HEK293T (cell line): Measurements from ENCODE around the gene NEDD9.

Source experiments
- CTCF ChIA-PET: fragments of 350-600 bp; formaldehyde crosslinking; extraction: SDS; loops from one replicate; lab custom pipeline; 2021; ENCODE audit warnings: antibody characterized with exemption, inconsistent platforms; lab: Yijun Ruan, JAX
- POLR2A ChIA-PET: fragments of 350-600 bp; formaldehyde crosslinking; extraction: SDS; loops from one replicate; lab custom pipeline; 2020; ENCODE audit warnings: antibody characterized with exemption, inconsistent platforms; lab: Yijun Ruan, JAX
- DNase-seq: peaks from one replicate; pipeline ENCODE4 v3.0.0; 2012; ENCODE audit warnings: mixed read lengths; ENCODE audit errors: extremely low spot score
- ARNT ChIP-seq: fragments of 450-650 bp; IDR thresholded peaks from 2 replicates; pipeline ENCODE4 v1.6.1; 2017; ENCODE audit warnings: mild to moderate bottlenecking
- BHLHE40 ChIP-seq: fragments of 450-650 bp; IDR thresholded peaks from 2 replicates; pipeline ENCODE4 v1.6.1; 2016; ENCODE audit warnings: mild to moderate bottlenecking, moderate library complexity, borderline replicate concordance
- CTBP1 ChIP-seq: fragments of 450-650 bp; IDR thresholded peaks from 2 replicates; pipeline ENCODE4 v1.6.1; 2016; ENCODE audit warnings: borderline replicate concordance
- ELF4 ChIP-seq: fragments of 450-650 bp; IDR thresholded peaks from 2 replicates; pipeline ENCODE4 v1.6.1; 2017; ENCODE audit warnings: antibody characterized with exemption
- FOXA1 ChIP-seq: fragments of 450-650 bp; IDR thresholded peaks from 2 replicates; pipeline ENCODE4 v1.6.1; 2016; ENCODE audit warnings: mild to moderate bottlenecking
- FOXK2 ChIP-seq: fragments of 450-650 bp; IDR thresholded peaks from 2 replicates; pipeline ENCODE4 v1.6.1; 2016; ENCODE audit warnings: mild to moderate bottlenecking
- FOXM1 ChIP-seq: fragments of 450-650 bp; IDR thresholded peaks from 2 replicates; pipeline ENCODE4 v1.6.1; 2017; ENCODE audit warnings: mild to moderate bottlenecking, borderline replicate concordance
- HDGF ChIP-seq: fragments of 450-650 bp; IDR thresholded peaks from 2 replicates; pipeline ENCODE4 v1.6.1; 2017; ENCODE audit warnings: antibody characterized with exemption, borderline replicate concordance
- L3MBTL2 ChIP-seq: fragments of 450-650 bp; conservative IDR thresholded peaks from 2 replicates; pipeline ENCODE4 v1.6.1; 2016; ENCODE audit warnings: mild to moderate bottlenecking
- LEF1 ChIP-seq: fragments of 450-650 bp; IDR thresholded peaks from 2 replicates; pipeline ENCODE4 v1.6.1; 2017; ENCODE audit warnings: mild to moderate bottlenecking, borderline replicate concordance
- NFRKB ChIP-seq: fragments of 450-650 bp; IDR thresholded peaks from 2 replicates; pipeline ENCODE4 v1.6.1; 2016; ENCODE audit warnings: mild to moderate bottlenecking, moderate library complexity
- PKNOX1 ChIP-seq: fragments of 450-650 bp; IDR thresholded peaks from 2 replicates; pipeline ENCODE4 v1.6.1; 2016
- SP1 ChIP-seq: fragments of 450-650 bp; IDR thresholded peaks from 2 replicates; pipeline ENCODE4 v1.6.1; 2017
- SUZ12 ChIP-seq: fragments of 450-650 bp; IDR thresholded peaks from 2 replicates; pipeline ENCODE4 v1.6.1; 2016; ENCODE audit warnings: mild to moderate bottlenecking
- TARDBP ChIP-seq: fragments of 450-650 bp; IDR thresholded peaks from 2 replicates; pipeline ENCODE4 v1.6.1; 2016
- ZNF384 ChIP-seq: fragments of 450-650 bp; IDR thresholded peaks from 2 replicates; pipeline ENCODE4 v1.6.1; 2016

NEDD9 gene

GRCh38 chr6:11228935-11229654, 3.4 kb downstream of the NEDD9 start:
- POLR2A ChIA-PET = interaction anchor here (0.9 kb wide), 2 partner anchors 14 to 20 kb away, joined by 3 to 4 read pairs; no protein-coding TSS in a partner anchor
- TF ChIP-seq BHLHE40 (no peak), HDGF (no peak), NFRKB (no peak), PKNOX1 (no peak), L3MBTL2 (no peak), FOXA1 (no peak), ELF4 (no peak), FOXK2 (no peak)
- no peak for DNase-seq
- CTCF ChIA-PET = no interaction called here

- no peak for DNase-seq
- CTCF ChIA-PET = no interaction called here
- POLR2A ChIA-PET = no interaction called here
- TF ChIP-seq CTBP1 = no peak
- TF ChIP-seq FOXK2 = no peak
- no peak for TF ChIP-seq HDGF
- TF ChIP-seq SP1 = no peak
- no peak for TF ChIP-seq L3MBTL2
- TF ChIP-seq SUZ12 = no peak
- no peak for TF ChIP-seq ARNT
- no peak for TF ChIP-seq ZNF384
- TF ChIP-seq TARDBP = no peak
- TF ChIP-seq PKNOX1 = no peak
- no peak for TF ChIP-seq FOXM1
- no peak for TF ChIP-seq BHLHE40
- TF ChIP-seq ELF4 = no peak
- TF ChIP-seq FOXA1 = no peak
- TF ChIP-seq NFRKB = no peak
- TF ChIP-seq LEF1 = no peak
These were observed 4.8 kb downstream of the NEDD9 start for GRCh38 chr6:11227698-11228097.

GRCh38 chr6:11226005-11226404, 6.5 kb downstream of the NEDD9 start:
- TF ChIP-seq SP1 = no peak
- no peak for DNase-seq
- CTCF ChIA-PET = no interaction called here
- POLR2A ChIA-PET = no interaction called here

DNA sequence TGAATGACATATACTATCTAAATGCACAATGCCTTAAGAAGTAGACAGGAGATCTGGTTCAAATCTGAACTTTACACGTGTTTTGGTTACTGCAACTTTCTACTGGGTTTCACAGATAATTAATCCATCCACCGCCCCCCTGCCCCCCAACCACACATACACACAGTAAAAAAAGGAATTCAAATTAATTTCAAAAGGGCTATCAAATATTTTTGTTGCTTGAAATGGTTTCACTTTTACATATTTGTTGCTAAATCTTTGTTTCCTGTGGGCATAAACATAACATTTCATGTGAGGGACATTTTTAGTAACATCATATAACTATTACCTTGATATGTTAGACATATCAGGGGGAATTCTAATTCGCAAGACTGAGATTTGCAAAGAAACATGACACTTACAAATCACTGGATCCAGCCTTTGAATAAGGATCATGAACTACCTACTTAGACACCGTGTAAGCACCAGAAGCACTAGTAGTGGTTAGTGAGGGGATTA, 7.5 kb downstream of the NEDD9 start:
- no peak for DNase-seq
- CTCF ChIA-PET = interaction anchor here (0.7 kb wide), 1 partner anchor 9 kb away, joined by 5 read pairs; no protein-coding TSS in a partner anchor
- no peak for TF ChIP-seq FOXA1
- TF ChIP-seq LEF1 = no peak
- TF ChIP-seq FOXK2 = no peak
- TF ChIP-seq PKNOX1 = no peak
- TF ChIP-seq CTBP1 = no peak
- no peak for TF ChIP-seq HDGF
- no peak for TF ChIP-seq NFRKB
- no peak for TF ChIP-seq ARNT
- TF ChIP-seq BHLHE40 = no peak
- TF ChIP-seq L3MBTL2 = no peak
- no peak for TF ChIP-seq ELF4
- no peak for TF ChIP-seq SP1
- no peak for TF ChIP-seq ZNF384
- TF ChIP-seq FOXM1 = no peak
- TF ChIP-seq TARDBP = no peak
- no peak for TF ChIP-seq SUZ12
- POLR2A ChIA-PET = no interaction called here

DNA sequence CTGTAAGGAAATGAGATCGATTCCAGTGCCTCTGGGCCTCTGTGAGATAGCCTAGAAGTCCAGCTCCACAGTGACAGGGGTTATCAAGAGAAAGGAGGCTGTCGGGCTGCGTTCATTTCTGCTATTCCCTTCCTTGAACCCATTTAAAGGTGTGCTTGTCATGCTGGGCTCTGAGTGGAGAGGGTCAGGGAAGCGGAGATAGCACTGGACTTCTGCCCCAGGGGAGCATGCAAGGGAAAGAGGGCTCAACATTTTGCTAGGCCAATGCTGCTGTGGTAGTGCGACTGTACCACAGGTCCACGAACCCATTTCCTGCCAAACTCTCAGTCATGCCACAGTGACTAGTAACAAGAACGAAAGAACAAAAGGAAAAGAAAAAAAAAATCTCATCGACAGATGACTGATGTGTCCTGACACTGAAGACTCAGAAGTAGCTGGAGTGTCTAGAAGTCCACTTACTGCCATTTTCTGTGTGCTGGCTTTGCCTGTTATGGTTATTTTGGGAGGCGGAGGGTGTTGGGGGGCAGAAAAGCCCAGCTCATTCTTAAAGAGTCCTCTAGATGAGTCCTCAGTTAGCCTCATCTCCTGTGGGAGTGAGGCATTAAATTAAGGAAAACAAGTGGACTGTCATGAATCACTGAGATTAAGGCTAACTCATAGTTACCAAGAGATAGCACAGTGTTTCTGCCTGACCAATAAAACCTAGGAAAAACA, 8.1 kb downstream of the NEDD9 start:
- POLR2A ChIA-PET = no interaction called here
- CTCF ChIA-PET = interaction anchor here (0.7 kb wide), 1 partner anchor 8 kb away, joined by 5 read pairs; no protein-coding TSS in a partner anchor
- DNase-seq = no peak
- TF ChIP-seq FOXK2 = no peak
- TF ChIP-seq LEF1 = no peak
- no peak for TF ChIP-seq FOXM1
- TF ChIP-seq FOXA1 = no peak
- no peak for TF ChIP-seq SP1
- TF ChIP-seq L3MBTL2 = no peak
- no peak for TF ChIP-seq ELF4
- TF ChIP-seq NFRKB = no peak
- TF ChIP-seq TARDBP = no peak
- no peak for TF ChIP-seq PKNOX1
- TF ChIP-seq ARNT = no peak
- no peak for TF ChIP-seq ZNF384
- no peak for TF ChIP-seq HDGF
- TF ChIP-seq SUZ12 = no peak
